ENCODE results near the gene ADRM1.

GRCh38 chr20:62328684-62329388 lies 26.0 kb downstream of the ADRM1 start:
- TF ChIP-seq, protein P1, sequence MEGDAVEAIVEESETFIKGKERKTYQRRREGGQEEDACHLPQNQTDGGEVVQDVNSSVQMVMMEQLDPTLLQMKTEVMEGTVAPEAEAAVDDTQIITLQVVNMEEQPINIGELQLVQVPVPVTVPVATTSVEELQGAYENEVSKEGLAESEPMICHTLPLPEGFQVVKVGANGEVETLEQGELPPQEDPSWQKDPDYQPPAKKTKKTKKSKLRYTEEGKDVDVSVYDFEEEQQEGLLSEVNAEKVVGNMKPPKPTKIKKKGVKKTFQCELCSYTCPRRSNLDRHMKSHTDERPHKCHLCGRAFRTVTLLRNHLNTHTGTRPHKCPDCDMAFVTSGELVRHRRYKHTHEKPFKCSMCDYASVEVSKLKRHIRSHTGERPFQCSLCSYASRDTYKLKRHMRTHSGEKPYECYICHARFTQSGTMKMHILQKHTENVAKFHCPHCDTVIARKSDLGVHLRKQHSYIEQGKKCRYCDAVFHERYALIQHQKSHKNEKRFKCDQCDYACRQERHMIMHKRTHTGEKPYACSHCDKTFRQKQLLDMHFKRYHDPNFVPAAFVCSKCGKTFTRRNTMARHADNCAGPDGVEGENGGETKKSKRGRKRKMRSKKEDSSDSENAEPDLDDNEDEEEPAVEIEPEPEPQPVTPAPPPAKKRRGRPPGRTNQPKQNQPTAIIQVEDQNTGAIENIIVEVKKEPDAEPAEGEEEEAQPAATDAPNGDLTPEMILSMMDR (conservative IDR thresholded peaks at IDR 0.05) = no peak
- no peak for TF ChIP-seq EZH2 (IDR thresholded peaks at IDR 0.05; ENCODE audit: low read depth)

All from PC-9 (cell line).